ENCODE measurements around the gene OGG1.
A peak's percentile ranks its signal among the peaks of the same experiment; 100 is the strongest.

OGG1 gene

GRCh38 chr3:9731206-9732079 is 18.3 kb upstream of the OGG1 start, which contains the start of gene BRPF1 (continued):
- TF ChIP-seq PRDM10 (tag by site-specific recombination; IDR thresholded peaks at IDR 0.05) (peak; percentile 48; the same call in 1 of the 2 replicates), ZNF423 (tag by site-specific recombination; IDR thresholded peaks at IDR 0.05) (peak; percentile 65), SP2 (tag by site-specific recombination; IDR thresholded peaks at IDR 0.05) (peak; percentile 94), ZNF416 (tag by site-specific recombination; IDR thresholded peaks at IDR 0.05) (0 out of 2 replicates have a peak, but pooled peaks have one; percentile 45), YY1 (tag by site-specific recombination; IDR thresholded peaks at IDR 0.05) (peak; percentile 87), SCRT1 (tag by site-specific recombination; IDR thresholded peaks at IDR 0.05; ENCODE audit: borderline replicate concordance) (no peak), ZNF76 (tag by site-specific recombination; IDR thresholded peaks at IDR 0.05; ENCODE audit: borderline replicate concordance, low read depth) (peak; percentile 88), ZBTB1 (tag by site-specific recombination; IDR thresholded peaks at IDR 0.05) (peak; percentile 94), ZNF626 (tag by site-specific recombination; IDR thresholded peaks at IDR 0.05) (no peak), ZNF18 (tag by site-specific recombination; IDR thresholded peaks at IDR 0.05) (peak; percentile 87), TSHZ1 (tag by site-specific recombination; IDR thresholded peaks at IDR 0.05; ENCODE audit: borderline replicate concordance) (peak; percentile 92), SCRT2 (tag by site-specific recombination; IDR thresholded peaks at IDR 0.05) (0 out of 2 replicates have a peak, but pooled peaks have one; percentile 18), OVOL3 (tag by site-specific recombination; IDR thresholded peaks at IDR 0.05) (peak; percentile 90), GLIS2 (tag by site-specific recombination; IDR thresholded peaks at IDR 0.05) (peak; percentile 88), ZNF518A (tag by site-specific recombination; conservative IDR thresholded peaks at IDR 0.05; ENCODE audit: low read depth) (peak; percentile 78), ZNF610 (tag by site-specific recombination; IDR thresholded peaks at IDR 0.05; ENCODE audit: borderline replicate concordance) (peak; percentile 92)
- TF ChIP-seq, protein P1, sequence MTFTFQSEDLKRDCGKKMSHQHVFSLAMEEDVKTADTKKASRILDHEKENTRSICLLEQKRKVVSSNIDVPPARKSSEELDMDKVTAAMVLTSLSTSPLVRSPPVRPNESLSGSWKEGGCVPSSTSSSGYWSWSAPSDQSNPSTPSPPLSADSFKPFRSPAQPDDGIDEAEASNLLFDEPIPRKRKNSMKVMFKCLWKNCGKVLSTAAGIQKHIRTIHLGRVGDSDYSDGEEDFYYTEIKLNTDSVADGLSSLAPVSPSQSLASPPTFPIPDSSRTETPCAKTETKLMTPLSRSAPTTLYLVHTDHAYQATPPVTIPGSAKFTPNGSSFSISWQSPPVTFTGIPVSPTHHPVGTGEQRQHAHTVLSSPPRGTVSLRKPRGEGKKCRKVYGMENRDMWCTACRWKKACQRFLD (tag by site-specific recombination; IDR thresholded peaks at IDR 0.05), result peak; percentile 45
- TF ChIP-seq, protein P2, sequence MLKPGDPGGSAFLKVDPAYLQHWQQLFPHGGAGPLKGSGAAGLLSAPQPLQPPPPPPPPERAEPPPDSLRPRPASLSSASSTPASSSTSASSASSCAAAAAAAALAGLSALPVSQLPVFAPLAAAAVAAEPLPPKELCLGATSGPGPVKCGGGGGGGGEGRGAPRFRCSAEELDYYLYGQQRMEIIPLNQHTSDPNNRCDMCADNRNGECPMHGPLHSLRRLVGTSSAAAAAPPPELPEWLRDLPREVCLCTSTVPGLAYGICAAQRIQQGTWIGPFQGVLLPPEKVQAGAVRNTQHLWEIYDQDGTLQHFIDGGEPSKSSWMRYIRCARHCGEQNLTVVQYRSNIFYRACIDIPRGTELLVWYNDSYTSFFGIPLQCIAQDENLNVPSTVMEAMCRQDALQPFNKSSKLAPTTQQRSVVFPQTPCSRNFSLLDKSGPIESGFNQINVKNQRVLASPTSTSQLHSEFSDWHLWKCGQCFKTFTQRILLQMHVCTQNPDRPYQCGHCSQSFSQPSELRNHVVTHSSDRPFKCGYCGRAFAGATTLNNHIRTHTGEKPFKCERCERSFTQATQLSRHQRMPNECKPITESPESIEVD (tag by site-specific recombination; IDR thresholded peaks at IDR 0.05), result 0 out of 2 replicates have a peak, but pooled peaks have one; percentile 26

Measured in HEK293 (cell line).